Parathyroid adenoma (tissue), 2 donors: Measurements from ENCODE around the gene ANTKMT.
"Not testable (repeated sequence)": the region's sequence is repeated elsewhere in the genome, so short reads cannot be mapped to it uniquely, and the experiment has no call there.

Experiments
- H2AFZ ChIP-seq: fragments of 300-600 bp; sonication (generic); one replicate; pipeline ENCODE4 v1.7.0; 2017; ENCODE audit warnings: antibody characterized with exemption, mild to moderate bottlenecking
- H3K27ac ChIP-seq: fragments of 300-600 bp; sonication (generic); one replicate; pipeline ENCODE4 v1.7.0; 2017
- H3K27me3 ChIP-seq: fragments of 300-600 bp; sonication (generic); one replicate; pipeline ENCODE4 v1.7.0; 2017; ENCODE audit warnings: low read length; ENCODE audit not compliant: control insufficient read depth, insufficient read depth
- H3K36me3 ChIP-seq: fragments of 300-600 bp; sonication (generic); one replicate; pipeline ENCODE4 v1.7.0; 2017; ENCODE audit warnings: low read length; ENCODE audit not compliant: control insufficient read depth, insufficient read depth
- H3K4me1 ChIP-seq: fragments of 300-600 bp; sonication (generic); one replicate; pipeline ENCODE4 v1.7.0; 2017; ENCODE audit warnings: control low read depth
- H3K4me2 ChIP-seq: fragments of 300-600 bp; sonication (generic); one replicate; pipeline ENCODE4 v1.7.0; 2017; ENCODE audit warnings: low read length
- H3K4me3 ChIP-seq: fragments of 300-600 bp; sonication (generic); one replicate; pipeline ENCODE4 v1.7.0; 2017; ENCODE audit warnings: low read depth, low read length
- H3K79me2 ChIP-seq: fragments of 300-600 bp; sonication (generic); one replicate; pipeline ENCODE4 v1.7.0; 2017; ENCODE audit warnings: control low read depth
- H3K9ac ChIP-seq: fragments of 300-600 bp; sonication (generic); one replicate; pipeline ENCODE4 v1.7.0; 2017; ENCODE audit warnings: mild to moderate bottlenecking
- H3K9me3 ChIP-seq: fragments of 300-600 bp; sonication (generic); one replicate; pipeline ENCODE4 v1.7.0; 2017; ENCODE audit warnings: low read length; ENCODE audit not compliant: control insufficient read depth
- CTCF ChIP-seq: fragments of 300-600 bp; sonication (generic); IDR thresholded peaks from one replicate; pipeline ENCODE4 v1.7.0; 2017; ENCODE audit warnings: antibody characterized with exemption, mild to moderate bottlenecking
- donor health status: primary hyperparathyroidism.

ANTKMT gene

GRCh38 chr16:741986-742629 is 21.2 kb downstream of the ANTKMT start:
- Histone ChIP-seq H2AFZ (no peak overlapping the region), H3K79me2 (peaks cover 4% of the 10 kb centered on the region), H3K27me3 (no peaks in the 10 kb centered on the region), H3K4me3 (no peak overlapping the region), H3K9ac (no peak overlapping the region), H3K36me3 (no peaks in the 10 kb centered on the region), H3K4me2 (no peak overlapping the region), H3K9me3 (no peaks in the 10 kb centered on the region), H3K27ac (no peak overlapping the region), H3K4me1 (peaks cover 2% of the 10 kb centered on the region)
- no peak for TF ChIP-seq CTCF

- not testable (repeated sequence) for H3K27me3 ChIP-seq, H3K4me2 ChIP-seq, H2AFZ ChIP-seq, H3K9me3 ChIP-seq, H3K4me1 ChIP-seq, H3K9ac ChIP-seq, H3K27ac ChIP-seq, H3K36me3 ChIP-seq, H3K4me3 ChIP-seq, H3K79me2 ChIP-seq
Observed at GRCh38 chr16:742894-743293, 21.9 kb downstream of the ANTKMT start.

GRCh38 chr16:743794-744500 is 23.0 kb downstream of the ANTKMT start:
- Histone ChIP-seq H3K79me2 (peaks cover 4% of the 10 kb centered on the region), H3K36me3 (no peaks in the 10 kb centered on the region), H3K9me3 (no peaks in the 10 kb centered on the region), H2AFZ (no peak overlapping the region), H3K4me1 (peaks cover 2% of the 10 kb centered on the region), H3K27ac (no peak overlapping the region), H3K9ac (no peak overlapping the region), H3K4me2 (no peak overlapping the region), H3K4me3 (no peak overlapping the region), H3K27me3 (no peaks in the 10 kb centered on the region)
- no peak for TF ChIP-seq CTCF

- Histone ChIP-seq H3K27ac (no peak overlapping the region), H3K79me2 (no peaks in the 10 kb centered on the region), H3K4me1 (no peaks in the 10 kb centered on the region), H3K36me3 (no peaks in the 10 kb centered on the region), H3K9me3 (no peaks in the 10 kb centered on the region), H2AFZ (no peak overlapping the region), H3K4me2 (no peak overlapping the region), H3K27me3 (no peaks in the 10 kb centered on the region), H3K9ac (no peak overlapping the region), H3K4me3 (no peak overlapping the region)
- TF ChIP-seq CTCF: peak; percentile 48
Observed at GRCh38 chr16:745739-746138, 24.8 kb downstream of the ANTKMT start.

GRCh38 chr16:746637-747036 is 25.7 kb downstream of the ANTKMT start:
- no peak overlapping the region for H3K27ac ChIP-seq
- H3K4me2 ChIP-seq: no peak overlapping the region
- no peak overlapping the region for H3K9ac ChIP-seq
- H3K36me3 ChIP-seq: no peaks in the 10 kb centered on the region
- H3K79me2 ChIP-seq: no peaks in the 10 kb centered on the region
- H3K4me1 ChIP-seq: no peaks in the 10 kb centered on the region
- no peak for TF ChIP-seq CTCF
- no peaks in the 10 kb centered on the region for H3K9me3 ChIP-seq
- H3K4me3 ChIP-seq: no peak overlapping the region
- no peak overlapping the region for H2AFZ ChIP-seq
- H3K27me3 ChIP-seq: no peaks in the 10 kb centered on the region
